Activated CD4-positive, CD25-positive, alpha-beta regulatory T cell treated with anti-CD3 and anti-CD28 coated beads, Interleukin-2, amount 50 U/mL, for 16 hours (primary cell): Measurements from ENCODE around the gene PLEKHF1.
A peak's percentile ranks its signal among the peaks of the same experiment; 100 is the strongest.
"Not testable (repeated sequence)": the region's sequence is repeated elsewhere in the genome, so short reads cannot be mapped to it uniquely, and the experiment has no call there.

Experiments
- DNase-seq: peaks from one replicate; pipeline ENCODE4 v3.0.0-alpha.2; 2020; ENCODE audit warnings: low read depth, low spot score

The PLEKHF1 gene

DNA sequence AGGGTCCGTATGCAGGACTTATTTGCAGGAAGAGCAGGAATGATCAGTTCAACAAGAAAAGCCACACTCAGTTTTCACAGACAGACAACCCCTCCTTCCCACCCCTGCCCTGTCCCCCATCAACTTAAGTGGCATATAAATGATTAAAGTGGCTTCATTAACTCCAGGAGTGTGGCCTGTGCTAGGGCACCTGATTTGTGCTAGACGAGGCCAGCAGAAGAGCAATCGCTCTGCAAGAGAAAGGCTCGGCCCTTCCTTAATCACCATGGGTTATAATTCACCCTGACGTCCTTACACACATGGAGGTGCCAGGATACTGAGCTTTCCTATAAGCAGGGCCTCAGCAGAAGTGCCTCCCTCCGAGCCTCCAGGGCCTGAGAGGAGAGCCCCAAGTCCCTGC, 35.2 kb downstream of the PLEKHF1 start:
- DNase-seq = no peak

DNA sequence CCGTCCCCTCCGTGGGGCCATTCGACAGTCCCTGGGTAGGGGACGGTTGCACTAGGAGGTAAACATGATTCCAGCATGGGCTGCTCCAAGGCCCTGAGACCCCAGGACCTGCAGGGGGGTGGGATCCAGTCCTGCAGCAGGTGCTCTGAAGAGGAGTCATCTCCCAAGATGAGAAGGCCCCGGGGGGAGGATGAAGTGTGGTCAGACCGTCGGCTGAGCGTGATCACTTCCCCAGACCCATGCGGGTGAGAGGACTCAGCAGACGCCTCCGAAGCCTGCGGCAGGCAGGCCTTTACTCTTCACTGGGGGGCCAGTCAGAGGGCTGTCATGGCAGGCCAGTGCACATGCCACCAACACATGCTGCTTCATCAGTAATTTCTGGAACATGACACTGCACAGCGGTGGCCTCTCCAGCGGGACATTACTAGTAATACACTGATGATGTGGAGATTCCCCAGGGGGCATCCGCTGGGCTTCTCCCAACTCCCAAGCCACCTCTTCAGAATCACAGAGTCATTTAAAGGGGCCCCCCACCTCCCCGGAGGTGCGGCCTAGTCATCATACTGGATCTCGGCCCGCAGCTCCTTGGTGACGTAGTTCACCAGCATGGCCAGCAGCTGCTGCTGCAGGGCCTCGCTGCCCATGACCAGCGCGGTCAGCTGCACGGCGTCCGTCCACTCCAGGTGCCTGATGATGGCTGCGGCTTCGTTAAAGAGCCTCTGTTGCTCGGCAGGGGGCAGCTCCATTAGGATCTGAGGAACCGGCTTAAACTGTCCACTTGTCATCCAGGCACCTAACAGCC, 37.1 kb downstream of the PLEKHF1 start:
- no peak for DNase-seq

DNA sequence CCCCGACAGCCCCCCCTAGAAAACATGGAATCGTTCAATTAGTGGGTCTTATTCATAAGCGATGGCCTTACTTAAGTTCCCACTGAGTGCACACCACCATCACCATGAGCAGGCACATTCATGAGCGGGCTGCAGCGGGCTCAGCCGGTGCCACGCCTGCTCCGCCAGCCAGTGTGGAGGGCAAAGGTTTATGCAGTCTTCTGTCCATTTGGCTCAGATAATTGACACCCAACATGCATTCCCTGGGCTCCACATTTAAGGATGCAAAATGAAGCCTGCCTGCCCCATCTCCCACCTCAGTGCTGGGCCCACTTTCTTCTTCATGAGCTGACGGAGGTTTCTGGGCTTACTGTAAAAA, 37.7 kb downstream of the PLEKHF1 start:
- no peak for DNase-seq

DNA sequence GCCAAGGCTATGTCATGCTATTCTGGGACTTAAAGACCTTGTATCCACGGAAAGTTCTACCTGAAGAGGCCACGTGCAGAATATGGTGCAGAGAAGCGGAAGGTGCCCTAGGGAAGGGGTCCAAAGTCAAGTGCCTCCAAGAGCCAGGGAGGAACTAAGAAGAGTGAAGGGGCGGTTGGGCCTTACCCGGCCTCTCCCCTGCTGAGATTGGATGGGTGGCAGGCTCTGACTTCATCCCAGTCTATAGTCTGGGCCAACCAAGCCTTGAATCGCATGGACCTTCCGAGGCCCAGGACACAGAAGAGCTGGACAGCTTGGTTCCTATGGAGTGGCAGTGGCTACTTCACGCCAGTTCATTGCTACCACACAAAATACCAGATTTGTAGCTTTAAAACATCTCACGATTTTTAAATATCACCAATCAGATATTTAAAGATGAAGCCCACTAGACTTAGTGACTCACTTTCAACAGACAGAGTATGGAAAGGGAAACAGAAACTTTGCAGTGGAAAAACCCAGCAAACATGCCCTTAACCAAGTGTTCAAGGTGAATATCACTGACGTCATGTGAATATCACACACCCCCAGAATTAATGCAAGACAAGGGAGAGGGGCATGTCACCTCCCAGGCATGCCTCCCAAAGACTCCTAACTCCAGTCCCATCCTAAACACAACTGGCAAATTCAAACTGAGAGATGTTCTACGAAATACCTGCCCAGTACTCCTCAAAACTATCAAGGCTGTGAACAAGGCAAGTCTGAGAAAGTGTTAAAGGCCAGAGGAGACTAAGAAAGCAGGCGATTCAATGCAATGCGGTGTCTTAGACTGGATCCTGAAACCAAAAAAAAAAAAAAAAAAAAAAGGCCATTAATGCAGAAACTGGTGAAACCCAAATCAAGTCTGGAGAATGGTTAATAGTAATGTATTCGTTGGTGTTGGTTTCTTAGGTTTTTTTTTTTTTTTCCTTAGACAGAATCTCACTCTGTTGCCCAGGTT, 39.6 kb downstream of the PLEKHF1 start:
- no peak for DNase-seq

DNA sequence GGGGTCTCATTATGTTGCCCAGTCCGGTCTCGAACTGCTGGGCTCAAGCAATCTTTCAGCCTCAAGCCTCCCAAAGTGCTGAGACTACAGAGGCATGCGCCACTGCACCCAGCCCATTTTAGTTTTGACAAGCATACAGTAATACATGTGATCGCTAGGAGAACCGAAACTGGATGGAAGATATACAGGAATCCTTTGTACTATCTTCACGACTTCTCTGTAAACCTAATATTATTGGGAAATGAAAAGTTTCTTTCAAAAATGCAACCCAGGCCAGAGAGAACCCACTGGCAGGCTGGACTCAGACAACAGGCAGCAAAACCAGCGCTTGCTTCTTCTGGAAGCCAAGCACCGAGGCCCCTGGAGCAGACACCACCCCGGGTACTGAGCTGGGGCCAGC, 40.4 kb downstream of the PLEKHF1 start:
- DNase-seq = no peak

DNA sequence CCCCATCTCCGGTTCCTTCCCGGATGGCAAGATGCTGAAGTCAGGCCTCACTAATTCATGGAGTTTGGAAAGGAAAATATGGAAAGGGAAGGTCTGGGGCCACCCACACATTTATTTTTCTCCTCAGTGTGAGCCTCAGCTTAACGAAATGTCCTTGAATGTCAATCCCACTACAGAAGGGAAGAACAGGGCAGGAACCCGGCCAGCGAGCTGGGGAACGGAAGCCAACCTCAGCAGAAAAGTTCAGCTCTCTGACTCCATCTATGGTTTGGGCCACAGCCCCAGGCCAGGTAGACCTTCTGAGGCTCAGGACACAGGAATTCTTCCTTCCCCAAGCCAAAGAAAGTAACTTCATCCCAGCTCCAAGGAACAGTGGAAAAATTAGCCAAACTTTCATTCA, 41.4 kb downstream of the PLEKHF1 start:
- no peak for DNase-seq

DNA sequence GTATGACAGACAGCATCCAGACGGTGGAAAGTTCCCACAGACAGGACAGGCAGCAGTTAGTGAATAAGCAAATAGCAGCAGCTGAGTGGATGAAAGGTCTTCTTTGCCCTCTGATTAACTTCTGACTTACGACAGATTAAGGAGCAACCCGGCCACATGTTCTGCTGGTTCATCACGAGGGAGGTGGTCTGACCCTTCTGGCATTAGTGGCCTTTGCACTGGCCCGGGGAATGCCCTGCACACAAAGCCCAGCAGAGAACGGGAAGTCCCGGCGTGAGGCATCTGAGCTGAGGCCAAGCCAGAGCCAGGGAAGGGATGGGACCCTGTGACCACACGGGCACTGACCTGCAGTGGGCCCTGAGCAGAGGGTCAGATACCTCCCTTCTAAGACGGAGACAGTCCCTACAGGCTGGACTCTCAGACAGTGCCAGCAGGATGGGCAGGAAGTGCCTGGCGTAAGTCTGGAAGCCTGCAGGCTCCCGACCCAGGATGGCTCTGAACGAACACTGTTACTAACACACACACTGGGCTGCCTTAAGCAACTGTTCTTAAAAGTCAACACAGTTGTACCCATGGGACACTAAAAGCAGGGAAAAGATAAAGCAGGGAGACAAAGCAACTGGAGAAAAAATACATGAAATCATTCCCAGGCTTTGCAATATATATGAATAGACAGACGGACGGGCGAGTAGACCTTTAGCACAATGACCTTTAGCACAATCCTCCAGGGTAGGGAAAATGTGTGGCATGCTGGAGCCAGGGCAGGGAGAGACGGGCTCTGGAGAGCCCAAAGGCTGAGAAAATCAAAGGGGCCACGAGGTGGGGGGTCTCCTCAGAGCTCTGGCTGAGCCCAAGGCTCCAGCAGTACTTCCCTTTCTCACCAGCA, 43.5 kb downstream of the PLEKHF1 start:
- no peak for DNase-seq

DNA sequence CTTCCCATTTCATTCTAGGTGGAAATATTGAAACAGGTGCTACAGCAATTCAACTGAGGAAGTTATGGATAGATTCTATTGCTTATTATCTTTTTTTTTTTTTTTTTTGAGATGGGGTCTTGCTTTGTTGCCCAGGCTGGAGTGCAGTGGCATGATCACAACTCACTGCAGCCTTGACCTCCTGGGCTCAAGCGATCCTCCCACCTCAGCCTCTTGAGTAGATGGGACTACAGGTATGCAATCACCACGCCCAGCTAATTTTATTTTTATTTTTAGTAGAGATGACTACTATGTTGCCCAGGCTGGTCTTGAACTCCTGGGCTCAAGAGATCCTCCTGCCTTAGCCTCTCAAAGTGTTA, 44.2 kb downstream of the PLEKHF1 start:
- DNase-seq = not testable (repeated sequence)

DNA sequence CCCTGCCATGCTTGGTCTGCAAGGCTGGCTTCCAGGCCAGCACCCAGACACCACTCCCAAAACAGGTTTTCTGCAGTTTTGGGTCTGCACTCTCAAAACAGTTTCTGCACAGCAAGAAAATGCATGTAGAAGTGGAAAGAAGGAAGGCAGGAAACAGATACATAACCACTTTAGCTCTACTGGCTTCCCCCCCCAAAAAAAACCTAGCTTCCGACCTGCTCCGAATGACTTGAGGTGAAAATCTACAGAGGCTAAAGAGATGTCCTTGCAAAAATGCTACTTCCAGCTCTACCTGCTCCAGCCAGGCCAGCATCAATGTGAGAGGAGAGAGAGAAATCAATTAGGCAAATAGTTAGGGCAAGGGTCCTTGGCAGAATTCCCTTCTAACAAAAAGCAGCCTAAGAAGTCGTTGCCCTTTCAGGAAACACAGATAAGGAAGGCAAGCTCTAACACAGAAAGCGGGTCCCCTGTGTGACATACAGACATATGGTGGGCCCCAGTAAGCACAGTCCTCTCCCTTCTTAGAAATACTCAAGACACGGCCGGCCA, 46.4 kb downstream of the PLEKHF1 start:
- DNase-seq = no peak

DNA sequence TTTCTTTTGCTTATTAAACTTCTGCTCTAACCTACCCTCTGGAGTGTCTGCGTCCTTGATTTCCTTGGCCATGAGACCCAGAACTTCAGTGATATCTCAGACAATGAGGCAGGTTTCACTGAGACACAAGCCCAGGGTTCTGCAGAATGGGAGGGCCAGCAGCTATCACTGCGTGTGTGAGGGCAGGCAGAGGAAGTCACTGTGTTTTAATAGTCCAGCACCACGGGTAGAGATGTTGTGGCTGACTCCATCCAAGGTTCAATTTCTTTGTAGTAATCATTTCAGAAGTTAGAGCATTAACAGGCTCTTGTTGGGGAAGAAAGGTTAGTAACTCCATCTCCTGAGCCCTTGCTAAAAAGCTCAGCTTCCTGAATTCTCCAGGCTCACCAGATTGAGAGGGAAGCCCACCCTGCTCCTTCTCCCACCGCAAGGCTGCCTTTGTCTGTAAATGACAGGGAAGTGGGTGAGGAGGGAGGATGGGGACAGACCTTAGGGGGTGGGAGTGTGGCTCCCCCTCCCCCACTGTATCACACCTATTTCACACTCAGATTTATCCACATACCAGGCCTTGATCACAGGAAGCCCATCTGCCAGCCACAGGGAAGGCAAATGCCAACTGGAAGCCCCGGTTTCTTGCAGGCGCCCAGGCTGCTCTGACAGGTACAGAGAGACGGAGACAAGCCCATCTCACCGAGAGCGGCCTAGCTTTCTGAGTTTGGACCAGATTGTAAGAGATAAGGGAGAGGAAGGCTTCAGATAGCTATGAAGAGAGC, 47.7 kb downstream of the PLEKHF1 start:
- no peak for DNase-seq

DNA sequence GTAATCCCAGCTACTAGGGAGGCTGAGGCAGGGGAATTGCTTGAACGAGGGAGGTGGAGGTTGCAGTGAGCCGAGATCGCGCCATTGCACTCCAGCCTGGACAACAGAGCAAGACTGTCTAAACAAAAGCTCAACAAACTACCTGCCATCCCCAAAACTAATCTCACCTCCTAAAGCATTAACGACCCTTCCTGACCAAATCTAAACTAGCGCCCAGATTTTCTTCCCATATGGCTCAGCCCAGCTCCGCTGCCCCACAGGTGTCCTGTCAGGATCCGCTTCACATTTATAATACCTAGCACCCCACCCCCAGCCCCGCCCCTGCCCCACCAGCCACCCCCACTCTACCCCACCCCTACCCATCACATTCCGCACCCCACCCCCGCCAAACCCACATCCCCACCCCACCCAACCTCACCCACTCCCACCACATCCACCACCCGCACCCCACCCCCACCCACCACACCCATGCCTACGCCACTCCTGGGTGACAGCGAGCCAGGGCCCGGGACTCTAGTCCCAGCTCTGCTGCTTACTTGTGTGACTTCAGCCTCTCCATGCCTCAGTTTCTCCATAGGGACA, 49.2 kb downstream of the PLEKHF1 start:
- DNase-seq = no peak

DNA sequence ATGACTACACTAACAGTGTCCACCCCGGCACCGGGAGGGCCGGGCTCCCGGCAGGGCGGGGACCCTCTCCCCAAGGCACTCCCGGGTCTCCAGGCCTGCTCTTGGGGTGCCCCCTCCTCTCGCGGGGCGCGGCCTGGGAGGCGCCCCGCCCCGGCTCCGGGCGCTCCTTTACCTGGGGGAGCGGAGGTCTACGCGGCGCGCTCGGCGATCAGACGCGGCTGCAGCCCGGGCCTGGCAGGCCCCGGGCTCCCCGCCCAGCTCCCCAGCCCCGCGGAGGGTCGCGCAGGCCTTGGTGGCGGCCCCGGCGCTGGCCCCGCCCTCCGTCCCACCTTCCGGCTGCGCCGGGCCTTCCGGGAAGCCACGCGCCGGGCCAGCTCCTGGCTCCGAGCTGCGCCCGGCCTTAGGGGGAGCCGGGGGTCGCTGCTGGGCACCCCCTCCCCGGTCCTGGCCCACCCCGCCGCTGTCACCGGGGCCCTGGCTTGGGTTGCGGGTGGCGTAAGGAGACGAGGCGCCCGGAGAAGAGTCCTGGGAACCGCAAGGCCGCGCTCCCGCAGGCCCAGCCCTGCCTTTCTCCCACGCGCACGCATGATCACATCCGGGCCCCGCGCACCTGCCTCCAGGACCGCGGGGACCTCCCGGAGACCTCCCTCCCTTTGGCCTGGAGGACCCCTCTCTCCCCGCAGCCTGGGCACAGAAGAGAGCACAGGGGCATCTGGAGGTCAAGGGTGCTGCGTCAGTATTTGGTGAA, 49.9 kb downstream of the PLEKHF1 start, which contains the start of gene C19orf12:
Gene C19orf12 (minus strand): TSS at position 309 of the 748 bp plus-strand sequence. CDS start 6,848 bp downstream, outside the sequence.
- DNase-seq = peak; percentile 21

DNA sequence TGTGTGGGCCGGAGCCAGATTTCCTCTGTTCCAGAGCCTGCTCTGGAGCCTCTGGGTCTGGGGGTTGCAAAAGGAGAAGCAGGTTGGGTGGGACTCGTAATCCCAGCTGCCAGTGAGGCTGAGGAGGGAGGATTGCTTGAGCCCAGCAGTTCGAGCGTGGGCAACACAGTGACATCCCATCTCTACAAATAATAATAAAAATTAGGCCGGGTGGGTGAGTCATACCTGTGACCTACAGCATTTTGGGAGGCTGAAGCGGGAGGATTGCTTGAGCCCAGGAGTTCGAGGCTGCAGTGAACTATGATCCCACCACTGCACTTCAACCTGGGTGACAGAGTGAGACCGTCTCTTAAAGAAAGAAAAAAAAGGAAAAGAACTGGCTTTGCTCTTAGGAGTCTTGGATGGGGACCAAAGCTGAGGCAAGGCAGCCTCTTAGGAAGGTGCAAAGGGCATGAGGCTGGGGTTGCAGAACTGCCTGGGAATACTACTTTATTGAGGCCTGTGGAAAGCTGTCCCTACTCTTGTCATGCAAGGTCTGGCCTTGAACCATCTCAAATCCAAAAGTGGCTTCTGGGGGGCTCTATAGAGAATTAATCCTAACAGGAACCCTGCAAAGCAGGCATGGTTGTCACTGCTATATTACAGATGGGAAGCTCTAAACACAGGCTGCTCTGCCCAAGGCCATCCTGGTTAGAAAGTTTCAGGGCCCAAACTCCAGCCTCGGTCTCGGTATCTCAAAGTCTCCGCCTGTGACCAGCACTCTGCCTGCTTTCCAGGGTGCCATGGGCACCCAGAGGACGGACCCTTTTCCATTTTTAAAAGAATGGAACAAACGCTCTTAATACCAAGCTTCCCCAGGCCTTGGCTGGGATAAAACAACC, 50.7 kb downstream of the PLEKHF1 start:
- no peak for DNase-seq

DNA sequence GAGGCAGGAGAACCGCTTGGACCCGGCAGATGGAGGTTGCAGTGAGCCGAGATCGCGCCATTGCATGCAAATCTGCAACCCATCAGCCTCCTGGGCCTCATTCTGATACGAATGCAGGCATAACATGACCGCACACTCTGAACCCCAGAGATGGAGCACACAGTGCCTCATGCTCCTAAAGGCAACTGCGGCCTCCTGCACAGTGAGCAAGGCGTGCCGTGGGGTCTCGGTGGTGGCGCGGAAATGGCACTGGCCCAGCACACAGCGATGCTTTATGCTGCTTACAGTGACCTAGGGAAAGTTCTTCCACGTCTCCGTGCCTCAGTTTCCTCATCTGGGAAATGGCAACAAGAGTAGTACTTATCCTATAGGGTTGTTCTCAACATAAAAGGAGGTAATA, 51.8 kb downstream of the PLEKHF1 start:
- no peak for DNase-seq

DNA sequence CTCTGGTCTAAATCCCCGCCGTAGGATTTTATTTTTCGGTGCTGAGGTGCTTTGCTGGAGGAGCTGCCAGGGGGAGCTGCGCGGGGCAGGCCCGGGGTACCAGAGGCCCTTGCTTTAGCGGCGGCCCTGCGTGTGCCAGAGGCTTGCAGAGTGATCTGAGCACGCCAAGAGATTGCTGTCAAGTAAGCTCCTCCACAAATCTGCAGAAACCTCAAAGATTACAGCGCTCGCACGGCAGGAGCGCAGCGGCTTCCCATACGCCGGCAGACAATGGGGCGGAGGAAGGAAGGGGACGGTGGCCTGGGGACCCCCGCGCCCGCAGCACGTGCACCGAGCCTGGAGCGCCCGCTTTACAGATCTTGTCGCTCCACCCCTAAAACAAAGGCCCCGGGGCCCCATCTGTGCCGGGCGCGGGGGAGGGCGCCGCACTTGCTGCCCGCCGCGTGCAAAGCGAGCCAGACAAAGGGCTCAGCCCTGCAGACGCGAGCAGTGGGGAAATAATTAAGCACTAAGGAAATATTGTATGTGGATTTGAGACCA, 58.9 kb downstream of the PLEKHF1 start:
- no peak for DNase-seq

DNA sequence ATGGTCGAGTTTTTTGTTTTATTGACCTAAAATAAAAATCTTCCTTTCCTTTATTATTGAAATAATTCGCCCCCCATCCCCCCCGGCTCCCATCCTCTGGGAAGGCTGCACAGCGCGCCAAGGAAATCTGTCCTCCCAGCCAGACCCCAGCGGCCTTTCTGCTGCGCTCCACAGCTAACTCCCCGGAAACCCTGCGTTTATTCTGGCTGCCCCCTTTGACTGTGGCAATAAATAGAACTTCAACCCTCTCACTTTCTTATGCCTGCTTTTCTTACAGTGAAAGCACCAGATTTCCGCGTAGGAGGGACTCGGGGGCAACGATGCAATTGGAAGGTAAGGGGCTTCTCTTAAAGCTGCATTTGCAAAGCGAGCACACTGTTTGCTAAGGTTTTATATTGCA, 59.5 kb downstream of the PLEKHF1 start:
- no peak for DNase-seq
